Prostate gland (tissue), 2 donors: ENCODE data around the gene ECSIT. TPM values are rescaled to one million over a fixed set of nuclear protein-coding genes. Genes with fewer than 3 reads are reported as not detected.
"Not testable (repeated sequence)": the region's sequence is repeated elsewhere in the genome, so short reads cannot be mapped to it uniquely, and the experiment has no call there.

Source experiments
- DNase-seq: peaks from one replicate; pipeline ENCODE4 v3.0.0-alpha.2; 2019; ENCODE audit warnings: low spot score
- H3K27ac ChIP-seq, 2 donors: fragments of 200-600 bp; sonication (generic); 2 replicates each; pipeline ENCODE4 v1.5.1; 2017 to 2019
- H3K27me3 ChIP-seq: fragments of 200-600 bp; sonication (generic); replicated peaks from 2 replicates; pipeline ENCODE4 v1.5.1; 2019; ENCODE audit not compliant: insufficient read depth
- H3K36me3 ChIP-seq, 2 donors: fragments of 200-600 bp; sonication (generic); 1 replicate in 1 of 2; 2 replicates in 1 of 2; pipeline versions ENCODE4 v1.5.1 to v1.8.1; 2017 to 2019
- H3K4me1 ChIP-seq: fragments of 200-600 bp; sonication (generic); replicated peaks from 2 replicates; pipeline ENCODE4 v1.5.1; 2019
- H3K4me3 ChIP-seq, 2 donors: fragments of 200-600 bp; sonication (generic); 2 replicates each; pipeline ENCODE4 v1.5.1; 2017 to 2019
- H3K9me3 ChIP-seq: fragments of 200-600 bp; sonication (generic); 2 replicates; pipeline ENCODE4 v1.5.1; 2017
- POLR2A ChIP-seq: fragments of 450-650 bp; IDR thresholded peaks from one replicate; pipeline ENCODE4 v1.6.1; 2016; ENCODE audit warnings: antibody characterized with exemption, mild to moderate bottlenecking
- POLR2AphosphoS5 ChIP-seq: sonication (generic); formaldehyde crosslinking; IDR thresholded peaks from one replicate; pipeline ENCODE4 v1.6.1; 2017; ENCODE audit warnings: antibody characterized with exemption
- WGBS: methylation state at CpG from one replicate; pipeline ENCODE4 v1.1.5; 2018; 5-methylcytosine and 5-hydroxymethylcytosine counted together
- intact Hi-C: fragments of 100-400 bp; cut with DNase I; formaldehyde crosslinking; loops from one replicate; pipeline ENCODE4 v1.14.2; 2022
- total RNA-seq, 2 donors: library from RNA; depleted of rRNA; stranded (reverse); fragments of >200 nt; gene quantifications; one replicate each; pipeline ENCODE4 v1.1.0, GENCODE V29; 2016
- TF ChIP-seq, protein P1 (sequence below), 4 experiments: fragments of 200-600 bp in 2 of 4; fragments of 450-650 bp in 2 of 4; sonication (generic) in 2 of 4; IDR thresholded peaks; 1 replicate in 3 of 4; 2 replicates in 1 of 4; pipeline ENCODE4 v1.5.1; 2016 to 2019; ENCODE audit warnings: antibody characterized with exemption in 4 of 4, mild to moderate bottlenecking in 2 of 4, moderate library complexity in 2 of 4

ECSIT gene
- total RNA-seq, 2 donors from 2014 or later, result 93.0 to 94.7 TPM

DNA sequence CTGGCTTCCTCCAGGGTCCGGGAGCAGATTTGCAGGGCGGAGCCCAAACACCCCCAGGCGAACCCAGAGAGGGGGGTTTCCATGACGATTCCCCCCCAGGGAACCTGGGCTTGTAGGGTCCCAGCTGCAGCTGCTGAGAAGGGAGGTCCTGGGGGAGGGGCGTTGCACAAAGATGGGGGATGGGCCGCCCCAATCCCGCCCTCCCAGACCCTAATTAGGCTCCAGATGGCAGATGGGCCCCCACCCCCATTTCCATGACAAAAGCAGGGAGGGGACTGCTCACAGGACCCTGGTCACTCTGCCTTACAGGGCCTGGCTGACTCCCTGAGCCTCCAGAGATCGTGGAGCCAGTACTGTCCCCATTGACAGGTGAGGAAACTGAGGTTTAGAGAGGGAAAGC lies 63.3 kb downstream of the ECSIT start:
- Histone ChIP-seq H3K27ac (no peak overlapping the region), H3K27me3 (no peaks in the 10 kb centered on the region), H3K9me3 (no peaks in the 10 kb centered on the region), H3K4me3 (no peak overlapping the region), H3K36me3 (no peaks in the 10 kb centered on the region), H3K4me1 (no peaks in the 10 kb centered on the region)
- intact Hi-C loops, result no loop called here
- no peak for DNase-seq
- 38% methylated on average over 6 of the region's 8 CpGs for WGBS
- TF ChIP-seq, protein P1, sequence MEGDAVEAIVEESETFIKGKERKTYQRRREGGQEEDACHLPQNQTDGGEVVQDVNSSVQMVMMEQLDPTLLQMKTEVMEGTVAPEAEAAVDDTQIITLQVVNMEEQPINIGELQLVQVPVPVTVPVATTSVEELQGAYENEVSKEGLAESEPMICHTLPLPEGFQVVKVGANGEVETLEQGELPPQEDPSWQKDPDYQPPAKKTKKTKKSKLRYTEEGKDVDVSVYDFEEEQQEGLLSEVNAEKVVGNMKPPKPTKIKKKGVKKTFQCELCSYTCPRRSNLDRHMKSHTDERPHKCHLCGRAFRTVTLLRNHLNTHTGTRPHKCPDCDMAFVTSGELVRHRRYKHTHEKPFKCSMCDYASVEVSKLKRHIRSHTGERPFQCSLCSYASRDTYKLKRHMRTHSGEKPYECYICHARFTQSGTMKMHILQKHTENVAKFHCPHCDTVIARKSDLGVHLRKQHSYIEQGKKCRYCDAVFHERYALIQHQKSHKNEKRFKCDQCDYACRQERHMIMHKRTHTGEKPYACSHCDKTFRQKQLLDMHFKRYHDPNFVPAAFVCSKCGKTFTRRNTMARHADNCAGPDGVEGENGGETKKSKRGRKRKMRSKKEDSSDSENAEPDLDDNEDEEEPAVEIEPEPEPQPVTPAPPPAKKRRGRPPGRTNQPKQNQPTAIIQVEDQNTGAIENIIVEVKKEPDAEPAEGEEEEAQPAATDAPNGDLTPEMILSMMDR (IDR thresholded peaks at IDR 0.05), result no peak
- TF ChIP-seq POLR2A (no peak), POLR2AphosphoS5 (no peak)

DNA sequence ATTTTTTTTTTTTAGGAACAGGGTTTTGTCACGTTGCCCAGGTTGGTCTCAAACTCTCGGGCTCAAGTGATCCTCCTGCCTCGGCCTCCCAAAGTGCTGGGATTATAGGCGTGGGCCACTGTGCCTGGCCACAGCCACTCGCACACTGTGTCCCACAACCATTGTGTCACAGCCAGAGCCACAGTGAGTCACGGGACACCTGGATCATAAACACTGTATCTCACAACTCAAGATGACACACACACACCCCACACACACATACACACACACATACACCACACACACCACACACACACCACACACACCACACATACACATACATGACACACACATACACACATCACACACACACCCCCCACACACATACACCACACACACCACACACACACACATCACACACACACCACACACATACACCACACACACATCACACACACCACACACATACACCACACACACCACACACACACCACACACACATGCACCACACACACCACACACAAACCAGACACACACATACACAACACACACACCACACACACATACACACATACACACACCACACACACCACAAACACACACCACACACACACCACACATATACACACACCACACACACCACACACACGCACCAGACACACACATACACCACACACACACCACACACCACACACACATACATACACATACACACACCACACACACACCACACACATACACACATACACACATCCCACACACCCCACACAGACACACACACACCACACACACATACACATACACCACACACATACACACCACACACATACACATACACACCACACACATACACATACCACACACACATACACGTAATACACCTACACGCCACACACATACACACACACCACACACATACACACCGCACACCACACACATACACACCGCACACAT lies 64.3 kb downstream of the ECSIT start:
- WGBS, result 83% methylated on average over 11 of the region's 11 CpGs
- no peaks in the 10 kb centered on the region for H3K4me1 ChIP-seq
- no peak for DNase-seq
- no peaks in the 10 kb centered on the region for H3K9me3 ChIP-seq
- H3K4me3 ChIP-seq, result no peak overlapping the region
- intact Hi-C loops, result no loop called here
- TF ChIP-seq POLR2A (no peak), POLR2AphosphoS5 (no peak)
- TF ChIP-seq, protein P1 (IDR thresholded peaks at IDR 0.05), result no peak
- H3K27ac ChIP-seq, result no peak overlapping the region
- H3K27me3 ChIP-seq, result no peaks in the 10 kb centered on the region
- H3K36me3 ChIP-seq, result no peaks in the 10 kb centered on the region

DNA sequence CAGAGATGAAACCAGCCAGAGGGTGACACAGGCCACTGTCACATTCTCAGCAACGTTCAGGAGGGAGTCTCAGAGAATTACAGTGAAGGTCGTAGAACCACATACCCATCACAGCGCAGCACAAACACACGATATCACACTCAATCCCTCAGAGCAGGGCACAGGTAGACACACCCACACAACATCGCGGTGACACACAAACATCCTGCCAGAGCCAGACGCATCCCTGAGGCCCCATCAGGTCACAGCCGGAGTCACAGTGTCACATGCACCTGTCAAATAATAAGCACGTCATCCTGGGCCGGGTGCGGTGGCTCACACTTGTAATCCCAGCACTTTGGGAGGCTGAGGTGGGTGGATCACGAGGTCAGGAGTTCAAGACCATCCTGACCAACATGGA lies 65.5 kb downstream of the ECSIT start:
- no peak for TF ChIP-seq POLR2AphosphoS5
- intact Hi-C loops, result no loop called here

DNA sequence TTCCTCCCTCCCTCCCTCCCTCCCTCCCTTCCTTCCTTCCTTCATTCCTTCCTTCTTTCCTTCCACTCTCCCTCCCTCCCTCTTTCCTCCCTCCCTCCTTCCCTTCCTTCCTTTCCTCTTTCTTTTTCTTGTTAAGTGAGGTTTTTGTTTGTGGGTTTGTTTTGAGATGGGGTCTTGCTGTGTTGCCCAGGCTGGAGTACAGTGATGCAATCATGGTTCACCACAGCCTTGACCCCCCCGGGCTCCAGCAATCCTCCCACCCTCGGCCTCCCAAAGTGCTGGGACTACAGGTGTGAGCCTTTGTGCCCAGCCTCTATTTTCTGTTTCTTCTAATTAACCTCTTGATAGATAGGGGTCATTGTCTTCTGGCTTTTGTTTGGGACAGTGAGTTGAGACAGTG lies 67.5 kb downstream of the ECSIT start:
- Histone ChIP-seq H3K4me1 (no peaks in the 10 kb centered on the region), H3K27me3 (no peaks in the 10 kb centered on the region), H3K36me3 (no peaks in the 10 kb centered on the region), H3K9me3 (no peaks in the 10 kb centered on the region), H3K4me3 (no peak overlapping the region), H3K27ac (no peak overlapping the region)
- 86% methylated on average over 2 of the region's 2 CpGs for WGBS
- TF ChIP-seq, protein P1 (IDR thresholded peaks at IDR 0.05), result no peak
- TF ChIP-seq POLR2A (no peak), POLR2AphosphoS5 (no peak)
- intact Hi-C loops, result no loop called here
- DNase-seq, result no peak

More for the DNA sequence above, 65.5 kb downstream of the ECSIT start:
- 70% methylated on average over 12 of the region's 12 CpGs for WGBS
- Histone ChIP-seq H3K4me1 (no peaks in the 10 kb centered on the region), H3K4me3 (no peak overlapping the region), H3K36me3 (no peaks in the 10 kb centered on the region), H3K9me3 (no peaks in the 10 kb centered on the region), H3K27ac (no peak overlapping the region), H3K27me3 (no peaks in the 10 kb centered on the region)
- no peak for DNase-seq

DNA sequence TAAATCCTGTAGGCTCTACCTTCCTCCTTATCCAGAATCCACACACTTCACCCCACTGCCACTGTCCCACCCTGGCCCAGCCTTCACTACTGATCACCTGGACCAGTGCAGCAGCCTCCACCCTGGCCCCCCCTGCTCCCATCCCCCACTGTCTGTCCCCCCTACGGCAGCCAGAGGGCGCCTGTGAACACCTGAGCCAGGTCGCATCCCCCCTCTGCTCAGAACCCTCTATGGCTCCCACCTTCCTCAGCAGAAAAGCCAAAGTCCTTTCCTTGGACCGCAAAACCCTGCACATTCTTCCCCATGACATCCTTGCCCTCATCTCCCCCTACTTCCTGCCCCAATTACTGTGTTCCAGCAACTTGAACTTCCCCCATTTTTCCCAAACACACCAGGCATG lies 68.7 kb downstream of the ECSIT start:
- Histone ChIP-seq H3K36me3 (no peaks in the 10 kb centered on the region), H3K27ac (no peak overlapping the region), H3K27me3 (no peaks in the 10 kb centered on the region), H3K4me1 (no peaks in the 10 kb centered on the region), H3K9me3 (no peaks in the 10 kb centered on the region), H3K4me3 (no peak overlapping the region)
- TF ChIP-seq, protein P1 (IDR thresholded peaks at IDR 0.05), result no peak
- TF ChIP-seq POLR2A (no peak), POLR2AphosphoS5 (no peak)
- intact Hi-C loops, result no loop called here
- DNase-seq, result no peak
- WGBS, result 62% methylated on average over 4 of the region's 4 CpGs

DNA sequence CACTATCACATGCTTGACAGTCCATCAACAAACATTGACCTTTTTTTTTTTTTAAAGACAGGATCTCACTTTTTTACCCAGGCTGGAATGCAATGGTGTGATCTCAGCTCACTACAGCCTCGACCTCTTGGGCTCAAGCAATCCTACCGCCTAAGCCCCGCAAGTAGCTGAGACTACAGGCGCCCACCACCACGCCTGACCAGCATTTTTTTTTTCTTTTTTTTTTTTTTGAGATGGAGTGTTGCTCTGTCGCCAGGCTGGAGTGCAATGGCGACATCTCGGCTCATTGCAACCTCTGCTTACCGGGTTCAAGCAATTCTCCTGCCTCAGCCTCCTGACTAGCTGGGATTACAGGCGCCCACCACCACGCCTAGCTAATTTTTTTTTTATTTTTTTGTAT lies 70.0 kb downstream of the ECSIT start:
- 84% methylated on average over 11 of the region's 11 CpGs for WGBS
- H3K4me1 ChIP-seq, H3K36me3 ChIP-seq, H3K4me3 ChIP-seq, H3K27me3 ChIP-seq, intact Hi-C loops, H3K27ac ChIP-seq, H3K9me3 ChIP-seq, DNase-seq: not testable (repeated sequence)
